Skeletal muscle tissue (tissue), 4 donors: Measurements from ENCODE around the gene ETFB. TPM values are rescaled to one million over a fixed set of nuclear protein-coding genes. Genes with fewer than 3 reads are reported as not detected.

Experiments
- H3K27ac ChIP-seq: one replicate; pipeline ENCODE4 v1.7.0; 2013; ENCODE audit warnings: mild to moderate bottlenecking, low read depth, low read length, inconsistent platforms
- H3K27me3 ChIP-seq, 3 donors: one replicate each; pipeline ENCODE4 v1.7.0; 2013; ENCODE audit warnings: low read length in 3 of 3; ENCODE audit not compliant: control insufficient read depth in 3 of 3, insufficient read depth in 3 of 3
- H3K36me3 ChIP-seq, 3 donors: one replicate each; pipeline ENCODE4 v1.7.0; 2013; ENCODE audit warnings: low read length in 3 of 3; ENCODE audit not compliant: control insufficient read depth in 3 of 3, insufficient read depth in 3 of 3
- H3K4me1 ChIP-seq, 3 donors: one replicate each; pipeline ENCODE4 v1.7.0; 2013; ENCODE audit warnings: low read length in 3 of 3, mild to moderate bottlenecking in 3 of 3; ENCODE audit not compliant: control insufficient read depth in 3 of 3, insufficient read depth in 3 of 3
- H3K4me3 ChIP-seq, 3 donors: one replicate each; pipeline ENCODE4 v1.7.0; 2013; ENCODE audit warnings: low read length in 3 of 3
- H3K9ac ChIP-seq, 3 donors: one replicate each; pipeline ENCODE4 v1.7.0; 2013; ENCODE audit warnings: low read length in 3 of 3, mild to moderate bottlenecking in 3 of 3, moderate library complexity in 2 of 3, low read depth in 1 of 3
- H3K9me3 ChIP-seq, 3 donors: one replicate each; pipeline ENCODE4 v1.7.0; 2013; ENCODE audit warnings: low read length in 3 of 3; ENCODE audit not compliant: control insufficient read depth in 3 of 3
- total RNA-seq: library from RNA; depleted of rRNA; stranded (reverse); fragments of >200 nt; gene quantifications from one replicate; pipeline ENCODE4 v1.2.3, GENCODE V29; 2014
- donor health status: Osteomylitis.

ETFB gene
- total RNA-seq, 1 donor from 2014 or later, result 52.2 TPM

DNA sequence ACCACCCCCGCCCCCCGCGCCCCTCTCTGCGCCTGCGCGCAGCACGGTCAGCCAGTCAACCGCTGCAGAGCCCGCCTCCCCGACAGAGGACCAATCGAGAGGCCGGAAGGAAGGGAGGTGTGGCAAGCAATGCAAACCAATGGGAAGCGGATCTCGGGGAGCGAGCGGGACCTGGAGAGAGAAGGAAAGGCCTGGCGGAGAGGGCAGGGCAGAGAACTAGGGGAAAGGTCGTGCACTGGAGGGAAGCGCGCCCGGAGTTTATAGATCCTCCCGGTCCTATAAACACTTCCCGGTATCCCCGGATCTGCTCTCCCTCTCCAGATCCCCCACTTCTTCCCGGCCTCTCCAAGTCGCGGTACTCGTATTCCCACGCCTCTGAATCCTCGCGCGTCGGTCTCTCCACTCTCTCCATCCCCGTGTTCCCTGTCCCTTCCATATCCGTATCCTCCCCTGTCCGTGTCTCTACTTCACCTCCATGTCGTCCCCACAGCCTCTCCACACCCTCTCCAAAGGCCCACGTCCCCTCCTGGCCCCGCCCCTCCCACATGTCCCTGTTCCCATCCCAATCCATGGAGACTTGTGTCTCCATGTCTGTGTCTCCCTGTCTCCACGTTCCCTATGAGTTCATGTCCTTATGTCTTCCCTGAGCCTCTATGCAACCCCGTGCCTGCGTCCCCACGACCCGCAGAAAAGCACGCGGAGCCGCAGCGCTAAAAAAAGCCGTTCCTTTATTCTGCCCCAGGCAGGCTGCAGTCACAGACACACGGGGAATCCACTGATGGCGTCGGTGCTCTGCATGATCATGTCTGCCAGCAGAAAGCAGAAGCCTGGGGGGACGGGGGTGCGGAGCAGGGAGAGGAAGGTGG is 434 bp upstream of the ETFB start:
- H3K9ac ChIP-seq, result peak overlapping the region; percentile 88 to 99 (median 89)
- peak overlapping the region; percentile 93 for H3K27ac ChIP-seq
- H3K36me3 ChIP-seq, result no peaks in the 10 kb centered on the region
- no peaks in the 10 kb centered on the region for H3K27me3 ChIP-seq
- H3K4me3 ChIP-seq, result peak overlapping the region; percentile 87 to 98 (median 95)
- H3K4me1 ChIP-seq, result peaks cover 31 to 44% (median 32%) of the 10 kb centered on the region in 3 donors
- H3K9me3 ChIP-seq, result no peaks in the 10 kb centered on the region

DNA sequence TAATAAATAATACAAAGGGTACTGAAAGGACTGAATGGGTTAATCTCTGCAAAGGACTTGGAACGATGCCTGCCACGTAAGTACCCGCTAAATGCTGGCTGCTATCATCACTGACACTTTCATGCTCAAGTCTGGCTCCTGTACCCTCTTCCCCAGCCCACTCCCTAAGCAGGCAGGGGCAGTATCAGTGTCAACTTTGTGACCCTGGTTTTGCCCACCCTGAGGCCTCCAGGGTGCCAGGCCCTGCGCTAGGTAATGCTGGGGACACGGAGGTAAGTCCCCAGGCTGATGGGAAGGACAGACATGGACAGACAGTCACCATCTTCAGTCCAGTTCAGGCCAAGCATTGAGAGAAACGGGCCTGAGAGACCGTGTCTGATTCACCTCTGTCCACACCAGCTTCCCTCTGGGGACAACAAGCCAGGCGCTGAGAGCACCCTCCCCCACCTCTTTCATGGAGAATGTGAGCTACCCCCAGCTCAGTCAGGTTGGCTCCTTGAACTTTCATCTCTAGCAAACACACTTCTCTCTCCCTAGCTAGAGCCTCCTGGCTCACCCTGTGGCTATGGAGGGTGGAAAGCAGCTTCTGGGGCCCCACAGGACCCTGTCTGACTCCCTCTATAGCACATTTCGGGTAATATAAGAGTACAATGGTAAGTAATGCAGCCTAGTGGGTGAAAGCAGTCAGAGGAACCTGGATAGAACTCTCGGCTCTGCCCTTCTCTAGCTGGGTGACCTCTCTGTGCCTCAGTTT is 800 bp downstream of the ETFB start:
- no peaks in the 10 kb centered on the region for H3K9me3 ChIP-seq
- peak overlapping the region; percentile 93 for H3K27ac ChIP-seq
- no peaks in the 10 kb centered on the region for H3K27me3 ChIP-seq
- peaks cover 31 to 44% (median 32%) of the 10 kb centered on the region in 3 donors for H3K4me1 ChIP-seq
- peak overlapping the region; percentile 79 to 98 (median 95) for H3K4me3 ChIP-seq
- peak overlapping the region; percentile 88 to 99 (median 98) for H3K9ac ChIP-seq
- H3K36me3 ChIP-seq, result no peaks in the 10 kb centered on the region

DNA sequence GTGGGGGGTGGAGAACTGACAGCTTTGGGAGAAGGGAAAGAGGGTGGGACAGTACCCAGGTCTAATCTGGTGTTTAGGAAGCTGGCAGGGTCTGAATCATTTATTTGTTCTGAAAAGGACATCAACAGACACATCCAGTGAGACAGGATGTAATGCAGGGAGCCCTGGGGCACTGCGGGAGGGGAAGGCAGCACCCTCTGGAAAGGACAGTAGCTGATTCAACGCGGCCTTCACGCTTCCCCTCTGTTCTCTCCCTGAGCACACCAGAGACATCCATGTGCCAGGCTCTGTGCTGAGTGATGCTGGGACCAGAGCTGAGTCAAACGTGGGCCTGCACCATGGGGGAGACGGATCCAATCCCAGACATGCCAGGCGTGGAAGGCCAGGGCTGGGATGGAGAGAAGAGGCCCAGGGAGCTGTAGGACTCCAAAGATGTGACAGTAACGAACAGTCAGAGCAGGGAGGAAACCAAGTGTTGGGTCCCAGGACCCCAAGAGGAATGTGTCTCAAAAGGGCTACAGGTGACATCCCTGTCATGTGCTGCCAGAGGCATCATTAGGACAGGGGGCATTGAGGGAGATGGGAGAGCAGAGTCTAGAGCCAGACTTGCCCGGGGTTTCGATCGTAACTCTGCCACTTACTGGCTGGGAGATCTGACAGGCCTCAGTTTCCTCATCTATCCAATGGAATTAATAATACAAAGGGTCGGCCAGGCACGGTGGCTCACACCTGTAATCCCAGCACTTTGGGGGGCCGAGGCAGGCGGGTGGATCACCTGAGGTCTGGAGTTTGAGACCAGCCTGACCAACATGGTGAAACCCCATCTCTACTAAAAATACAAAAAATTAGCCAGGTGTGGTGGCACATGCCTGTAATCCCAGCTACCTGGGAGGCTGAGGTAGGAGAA is 1.7 kb downstream of the ETFB start:
- Histone ChIP-seq H3K27me3 (no peaks in the 10 kb centered on the region), H3K4me1 (peaks cover 31 to 44% (median 32%) of the 10 kb centered on the region in 3 donors), H3K36me3 (no peaks in the 10 kb centered on the region), H3K9ac (peak overlapping the region in 2 of 3 donors; percentile 40 to 60), H3K27ac (no peak overlapping the region), H3K9me3 (no peaks in the 10 kb centered on the region), H3K4me3 (peak overlapping the region in 1 of 3 donors; percentile 35)

DNA sequence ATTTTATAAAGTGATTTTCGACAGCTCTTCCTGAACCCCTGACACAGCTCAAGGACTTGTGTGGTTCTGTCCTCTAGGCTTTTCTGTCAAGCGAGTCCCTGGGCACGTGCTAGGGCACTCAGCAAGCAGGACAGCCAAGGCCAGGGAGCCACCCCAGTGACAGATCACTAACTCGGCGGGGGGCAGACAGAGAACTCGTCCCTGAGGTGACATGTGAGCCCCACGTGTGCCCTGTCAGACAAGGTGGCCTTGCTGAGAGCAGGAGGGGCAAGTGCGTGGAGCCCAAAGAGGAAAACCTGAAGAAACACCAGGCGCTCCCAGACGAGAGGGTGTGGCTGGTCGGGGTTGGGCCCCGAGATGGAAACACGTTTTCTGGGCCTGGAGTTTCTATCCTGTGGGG is 4.9 kb downstream of the ETFB start:
- peaks cover 0 to 3% (median 0%) of the 10 kb centered on the region in 3 donors for H3K36me3 ChIP-seq
- peaks cover 22 to 29% (median 22%) of the 10 kb centered on the region in 3 donors for H3K4me1 ChIP-seq
- H3K4me3 ChIP-seq, result no peak overlapping the region
- no peak overlapping the region for H3K9ac ChIP-seq
- no peak overlapping the region for H3K27ac ChIP-seq
- no peaks in the 10 kb centered on the region for H3K27me3 ChIP-seq
- no peaks in the 10 kb centered on the region for H3K9me3 ChIP-seq

DNA sequence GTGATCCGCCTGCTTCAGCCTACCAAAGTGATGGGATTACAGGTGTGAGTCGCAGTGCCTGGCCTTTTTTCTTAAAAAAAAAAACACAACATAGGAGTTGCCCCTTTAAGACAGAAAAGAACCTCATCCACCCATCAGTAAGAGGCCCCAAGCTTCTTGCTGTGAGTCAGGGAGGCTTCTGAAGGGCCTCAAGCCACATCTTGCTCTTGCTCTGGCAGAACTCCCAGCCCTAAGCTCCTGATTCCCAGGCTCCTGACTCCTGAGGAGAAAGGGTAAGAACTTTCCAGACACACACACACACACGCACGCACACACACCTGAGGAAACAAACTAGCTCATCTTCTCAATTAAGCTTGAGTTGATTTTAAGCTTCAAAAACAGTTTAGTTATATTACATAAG is 6.9 kb downstream of the ETFB start:
- H3K9me3 ChIP-seq, result no peaks in the 10 kb centered on the region
- H3K4me1 ChIP-seq, result peaks cover 8 to 19% (median 12%) of the 10 kb centered on the region in 3 donors
- H3K36me3 ChIP-seq, result peaks cover 0 to 4% (median 0%) of the 10 kb centered on the region in 3 donors
- no peaks in the 10 kb centered on the region for H3K27me3 ChIP-seq
- H3K9ac ChIP-seq, result no peak overlapping the region
- H3K27ac ChIP-seq, result no peak overlapping the region
- H3K4me3 ChIP-seq, result no peak overlapping the region

DNA sequence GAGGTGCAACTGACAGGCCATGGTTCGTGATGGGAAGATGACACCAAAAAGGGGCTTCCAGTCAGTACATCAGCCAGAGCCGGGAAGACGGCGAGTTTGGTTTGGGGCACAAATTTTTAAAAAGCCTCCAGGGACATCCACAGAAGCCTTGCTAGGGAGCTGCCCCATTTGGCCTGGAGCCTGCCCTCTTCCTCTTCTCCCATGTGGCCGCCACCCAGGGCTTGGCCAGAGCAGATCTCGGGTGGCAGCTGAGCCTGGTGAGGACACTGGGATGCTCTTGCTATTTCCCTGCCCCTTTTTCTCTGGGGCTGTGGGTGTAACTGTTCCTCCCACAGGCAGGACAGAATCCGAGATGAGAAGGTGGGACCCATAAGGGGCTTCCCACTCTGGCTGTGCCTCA is 8.2 kb downstream of the ETFB start:
- H3K9me3 ChIP-seq, result no peaks in the 10 kb centered on the region
- H3K27me3 ChIP-seq, result no peaks in the 10 kb centered on the region
- H3K36me3 ChIP-seq, result peaks cover under 1 to 8% (median 2%) of the 10 kb centered on the region in 3 donors
- H3K4me1 ChIP-seq, result peaks cover 5 to 6% (median 5%) of the 10 kb centered on the region in 3 donors
- H3K27ac ChIP-seq, result no peak overlapping the region
- no peak overlapping the region for H3K4me3 ChIP-seq
- no peak overlapping the region for H3K9ac ChIP-seq

DNA sequence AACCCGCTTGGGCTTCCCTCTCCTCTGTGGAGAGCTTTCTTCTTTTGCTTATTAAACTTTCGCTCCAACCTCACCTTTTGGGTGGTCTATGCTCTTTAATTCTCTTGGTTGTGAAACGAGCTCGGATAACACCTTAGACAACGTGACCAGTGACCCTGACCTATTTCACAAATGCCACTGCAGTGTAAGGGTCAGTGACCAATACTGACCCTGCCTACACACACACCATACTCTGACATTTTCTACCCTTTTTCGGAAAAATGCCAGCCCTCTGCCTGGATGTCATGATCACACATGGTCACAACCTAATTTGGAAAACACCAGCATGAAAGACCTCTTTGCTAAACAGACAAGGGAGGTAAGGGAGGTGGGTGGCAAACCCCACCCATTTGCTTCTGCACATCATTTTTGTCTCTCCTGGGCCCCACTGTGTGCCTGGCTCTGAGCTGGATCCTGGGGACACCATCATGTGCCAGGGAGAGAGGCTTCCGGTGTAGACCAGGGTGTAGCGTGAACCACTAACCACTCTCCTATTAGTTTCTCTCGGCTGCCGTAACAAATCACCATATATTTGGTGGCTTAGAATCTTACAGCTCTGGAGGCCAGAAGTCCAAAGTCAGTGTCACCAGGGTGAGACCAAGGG is 9.9 kb downstream of the ETFB start:
- Histone ChIP-seq H3K9me3 (no peaks in the 10 kb centered on the region), H3K4me3 (no peak overlapping the region), H3K9ac (no peak overlapping the region), H3K4me1 (peaks cover 0 to 2% (median 0%) of the 10 kb centered on the region in 3 donors), H3K27me3 (no peaks in the 10 kb centered on the region), H3K27ac (no peak overlapping the region), H3K36me3 (peaks cover 16 to 20% (median 18%) of the 10 kb centered on the region in 3 donors)

DNA sequence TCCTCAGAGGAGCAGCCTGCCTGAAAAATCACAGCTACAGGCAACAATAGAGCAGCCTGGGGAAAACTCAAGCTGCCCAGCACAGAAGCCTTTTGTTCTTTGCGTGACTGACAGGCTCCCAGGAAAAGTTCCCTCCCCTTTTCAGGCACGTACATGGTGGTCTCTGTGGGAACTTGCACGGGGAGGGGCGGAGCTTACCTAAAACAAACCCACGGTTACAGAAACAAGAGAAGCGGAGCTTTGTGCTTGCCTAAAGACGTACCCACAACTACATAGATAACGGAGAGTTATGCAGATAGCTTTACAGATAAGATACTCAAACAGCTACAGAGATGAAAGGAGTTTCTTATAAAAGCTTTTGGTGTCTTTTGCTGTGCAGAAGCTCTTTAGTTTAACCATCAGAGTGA is 11.4 kb downstream of the ETFB start:
- Histone ChIP-seq H3K27me3 (no peaks in the 10 kb centered on the region), H3K9me3 (no peaks in the 10 kb centered on the region), H3K4me3 (no peak overlapping the region), H3K36me3 (peaks cover 28 to 32% (median 31%) of the 10 kb centered on the region in 3 donors), H3K4me1 (peaks cover 0 to 2% (median 0%) of the 10 kb centered on the region in 3 donors), H3K27ac (no peak overlapping the region), H3K9ac (no peak overlapping the region)

DNA sequence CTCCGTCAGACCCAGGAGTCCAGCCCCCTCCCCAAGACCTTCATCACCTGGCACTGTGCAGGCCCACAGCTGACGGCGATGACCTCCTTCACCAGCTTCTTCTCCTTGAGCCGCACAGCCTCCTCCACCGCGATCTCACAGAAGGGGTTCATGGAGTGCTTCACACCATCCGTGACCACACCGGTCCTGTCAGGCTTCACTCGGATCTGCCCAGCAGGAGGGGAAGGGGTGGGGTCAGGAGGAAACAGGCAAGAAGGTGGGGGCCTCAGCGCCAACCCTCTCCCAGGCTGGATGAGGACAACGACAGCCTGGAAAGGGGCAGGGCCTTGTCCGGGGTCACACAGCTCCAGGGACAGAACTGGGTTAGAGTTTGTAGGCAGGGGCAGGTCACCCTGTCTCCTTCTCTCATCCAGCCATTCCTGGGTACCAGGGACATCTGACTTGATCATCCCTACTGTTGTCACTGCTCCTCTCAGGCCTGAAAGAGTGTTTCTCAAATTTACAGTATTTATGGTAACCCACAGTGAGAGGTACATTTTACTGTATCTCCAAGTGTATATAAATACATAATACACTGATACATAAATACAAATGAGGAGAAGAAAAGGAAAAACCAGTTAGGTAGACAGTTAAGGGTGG is 12.0 kb downstream of the ETFB start:
- no peak overlapping the region for H3K9ac ChIP-seq

More for the DNA sequence above, 12.0 kb downstream of the ETFB start:
- Histone ChIP-seq H3K4me3 (no peak overlapping the region), H3K36me3 (peaks cover 30 to 32% (median 31%) of the 10 kb centered on the region in 3 donors), H3K9me3 (no peaks in the 10 kb centered on the region), H3K27me3 (no peaks in the 10 kb centered on the region), H3K4me1 (peaks cover 0 to 2% (median 0%) of the 10 kb centered on the region in 3 donors), H3K27ac (no peak overlapping the region)
